NCI-H526 treated with DMSO at 0.1 percent for 48 hours (cell line): ENCODE results near the gene C1QTNF7.

ENCODE experiments used
- DNase-seq: peaks from one replicate; lab custom pipeline; 2025; lab: John Stamatoyannopoulos, UW

Gene C1QTNF7

GRCh38 chr4:15414551-15415091 lies 13.2 kb upstream of the C1QTNF7 start:
- DNase-seq = no peak

- no peak for DNase-seq
These were observed 11.2 kb upstream of the C1QTNF7 start for GRCh38 chr4:15416357-15417232.

GRCh38 chr4:15417233-15417660 lies 10.6 kb upstream of the C1QTNF7 start:
- no peak for DNase-seq

GRCh38 chr4:15418956-15419355 lies 8.9 kb upstream of the C1QTNF7 start:
- no peak for DNase-seq

GRCh38 chr4:15420642-15421041 lies 7.2 kb upstream of the C1QTNF7 start:
- no peak for DNase-seq

GRCh38 chr4:15423285-15423711 lies 4.5 kb upstream of the C1QTNF7 start:
- no peak for DNase-seq

- no peak for DNase-seq
These were observed 2.3 kb upstream of the C1QTNF7 start for GRCh38 chr4:15425520-15425919.

- DNase-seq = no peak
These were observed 672 bp upstream of the C1QTNF7 start for GRCh38 chr4:15427161-15427560.

GRCh38 chr4:15428611-15429010 lies 778 bp downstream of the C1QTNF7 start:
- no peak for DNase-seq

GRCh38 chr4:15434091-15434490 lies 6.3 kb downstream of the C1QTNF7 start:
- DNase-seq = no peak

- no peak for DNase-seq
These were observed 6.8 kb downstream of the C1QTNF7 start for GRCh38 chr4:15434676-15435075.

GRCh38 chr4:15436513-15436912 lies 8.7 kb downstream of the C1QTNF7 start:
- DNase-seq = no peak

GRCh38 chr4:15438939-15439524 lies 11.2 kb downstream of the C1QTNF7 start:
- DNase-seq = no peak

- no peak for DNase-seq
These were observed 15.7 kb downstream of the C1QTNF7 start for GRCh38 chr4:15443371-15444160.

- no peak for DNase-seq
These were observed 16.4 kb downstream of the C1QTNF7 start for GRCh38 chr4:15444276-15444675.

GRCh38 chr4:15444879-15445547 lies 17.2 kb downstream of the C1QTNF7 start:
- no peak for DNase-seq

GRCh38 chr4:15451181-15451865 lies 23.5 kb downstream of the C1QTNF7 start:
- no peak for DNase-seq

- DNase-seq = no peak
These were observed 24.3 kb downstream of the C1QTNF7 start for GRCh38 chr4:15451866-15452765.

- DNase-seq = no peak
These were observed 27.5 kb downstream of the C1QTNF7 start for GRCh38 chr4:15455290-15455689.
